Measurements from ENCODE around the gene IBA57. TPM values are rescaled to one million over a fixed set of nuclear protein-coding genes. Genes with fewer than 3 reads are reported as not detected.
A peak's percentile ranks its signal among the peaks of the same experiment; 100 is the strongest.

The IBA57 gene
- total RNA-seq, 4 donors from 2014 or later = 3.7 to 11.8 (median 6.6) TPM

DNA sequence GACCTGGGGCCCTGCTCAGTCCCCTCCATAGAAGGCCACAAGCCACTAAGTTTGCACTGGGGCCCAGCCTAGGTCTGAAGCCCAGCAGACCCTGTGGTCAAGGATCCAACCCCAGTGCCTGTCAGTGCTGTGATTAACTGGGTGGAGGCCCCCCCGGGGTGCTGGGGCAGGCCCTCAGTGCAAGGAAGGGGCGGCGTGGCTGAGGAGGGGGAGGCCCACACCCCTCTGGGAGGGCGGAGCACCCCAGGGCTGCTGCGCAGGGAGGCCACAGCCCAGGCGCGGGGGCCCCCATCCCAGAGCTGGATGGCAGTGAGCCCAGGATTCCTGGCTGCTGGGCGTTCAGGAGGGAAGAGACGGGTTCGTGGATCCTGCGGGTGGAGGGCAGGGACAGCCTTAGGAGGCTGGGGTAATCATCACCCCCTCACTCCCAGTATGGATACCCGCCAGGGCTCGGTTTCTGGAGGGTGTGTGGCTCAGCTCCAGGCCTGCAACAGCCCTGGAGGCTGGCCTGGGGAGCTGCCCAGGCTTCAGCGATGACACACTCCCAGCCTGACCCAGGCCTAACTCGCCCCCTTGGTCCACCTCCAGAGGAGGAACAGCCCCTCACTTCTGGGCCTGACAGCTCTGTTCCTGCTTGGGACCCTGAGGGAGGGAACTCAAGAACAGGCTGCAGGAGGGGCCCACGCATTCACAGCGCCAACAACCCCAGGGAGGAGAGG, 15.0 kb upstream of the IBA57 start:
- peak overlapping the region; percentile 44 to 57 (median 49) for H3K4me3 ChIP-seq
- no peaks in the 10 kb centered on the region for H3K27me3 ChIP-seq
- no peak for DNase-seq (ENCODE audit: extremely low spot score)
- TF ChIP-seq EP300 (IDR thresholded peaks at IDR 0.05) (no peak), POLR2AphosphoS5 (IDR thresholded peaks at IDR 0.05) (peak; percentile 41 to 47), POLR2A (IDR thresholded peaks at IDR 0.05; ENCODE audit: low read depth) (no peak)
- TF ChIP-seq, protein P1, sequence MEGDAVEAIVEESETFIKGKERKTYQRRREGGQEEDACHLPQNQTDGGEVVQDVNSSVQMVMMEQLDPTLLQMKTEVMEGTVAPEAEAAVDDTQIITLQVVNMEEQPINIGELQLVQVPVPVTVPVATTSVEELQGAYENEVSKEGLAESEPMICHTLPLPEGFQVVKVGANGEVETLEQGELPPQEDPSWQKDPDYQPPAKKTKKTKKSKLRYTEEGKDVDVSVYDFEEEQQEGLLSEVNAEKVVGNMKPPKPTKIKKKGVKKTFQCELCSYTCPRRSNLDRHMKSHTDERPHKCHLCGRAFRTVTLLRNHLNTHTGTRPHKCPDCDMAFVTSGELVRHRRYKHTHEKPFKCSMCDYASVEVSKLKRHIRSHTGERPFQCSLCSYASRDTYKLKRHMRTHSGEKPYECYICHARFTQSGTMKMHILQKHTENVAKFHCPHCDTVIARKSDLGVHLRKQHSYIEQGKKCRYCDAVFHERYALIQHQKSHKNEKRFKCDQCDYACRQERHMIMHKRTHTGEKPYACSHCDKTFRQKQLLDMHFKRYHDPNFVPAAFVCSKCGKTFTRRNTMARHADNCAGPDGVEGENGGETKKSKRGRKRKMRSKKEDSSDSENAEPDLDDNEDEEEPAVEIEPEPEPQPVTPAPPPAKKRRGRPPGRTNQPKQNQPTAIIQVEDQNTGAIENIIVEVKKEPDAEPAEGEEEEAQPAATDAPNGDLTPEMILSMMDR (IDR thresholded peaks at IDR 0.05) = no peak
- intact Hi-C loops (cut with DNase I) = no loop called here
- H3K27ac ChIP-seq (replicated peaks in 1 of 4) = peak overlapping the region; percentile 85 to 95 (median 90)
- 25% methylated on average over 17 of the region's 17 CpGs for WGBS
- peaks cover 48 to 72% (median 64%) of the 10 kb centered on the region in 4 donors for H3K4me1 ChIP-seq
- peaks cover 7 to 41% (median 37%) of the 10 kb centered on the region in 4 donors for H3K36me3 ChIP-seq
- no peaks in the 10 kb centered on the region for H3K9me3 ChIP-seq

DNA sequence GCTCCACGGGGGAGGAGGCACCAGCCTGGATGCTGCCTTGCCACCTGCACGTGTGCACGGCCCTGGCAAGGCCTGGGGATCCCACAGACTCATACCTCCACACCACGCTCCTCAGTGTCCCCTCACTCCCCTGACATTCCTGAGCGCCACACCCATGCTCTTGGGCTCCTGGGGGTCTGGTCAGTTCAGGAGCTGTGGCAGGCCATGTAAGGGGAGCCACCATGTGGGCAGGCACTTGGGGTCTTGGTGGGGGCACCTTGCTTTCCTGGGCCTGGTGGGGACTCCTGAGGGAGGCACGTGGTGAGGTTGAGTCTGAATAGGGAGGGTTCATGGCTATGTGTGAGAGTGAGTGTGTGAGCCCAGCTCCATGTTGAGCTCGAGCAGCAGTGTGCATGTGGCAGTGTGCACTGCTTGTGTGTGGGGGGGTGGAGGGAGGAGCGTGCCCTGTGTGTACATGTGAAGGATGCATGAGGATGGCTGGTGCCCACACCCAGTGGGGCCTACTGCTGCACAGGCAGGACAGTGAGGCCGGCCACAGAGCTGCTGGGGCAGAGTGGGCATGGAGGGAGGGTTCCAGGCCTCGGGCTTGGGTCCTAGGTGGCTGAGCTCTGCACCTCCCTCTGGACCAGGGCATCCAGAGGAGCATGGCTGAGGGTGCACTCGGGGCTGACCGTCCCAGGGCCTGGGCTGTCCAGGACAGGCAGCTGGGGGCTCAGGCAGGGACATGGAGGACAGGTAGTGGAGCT, 14.3 kb upstream of the IBA57 start:
- WGBS = 62% methylated on average over 11 of the region's 12 CpGs
- no peak for TF ChIP-seq POLR2A (IDR thresholded peaks at IDR 0.05; ENCODE audit: low read depth)
- TF ChIP-seq, protein P1 (IDR thresholded peaks at IDR 0.05) = no peak
- TF ChIP-seq POLR2AphosphoS5 (IDR thresholded peaks at IDR 0.05) = no peak
- TF ChIP-seq EP300 (IDR thresholded peaks at IDR 0.05) = no peak
- intact Hi-C loops (cut with DNase I) = no loop called here
- Histone ChIP-seq H3K4me1 (peaks cover 46 to 66% (median 61%) of the 10 kb centered on the region in 4 donors), H3K36me3 (peaks cover 2 to 33% (median 29%) of the 10 kb centered on the region in 4 donors), H3K9me3 (no peaks in the 10 kb centered on the region), H3K27me3 (no peaks in the 10 kb centered on the region), H3K27ac (replicated peaks in 1 of 4) (peak overlapping the region; percentile 85 to 95 (median 90)), H3K4me3 (peak overlapping the region; percentile 44 to 57 (median 49))
- no peak for DNase-seq (ENCODE audit: extremely low spot score)

DNA sequence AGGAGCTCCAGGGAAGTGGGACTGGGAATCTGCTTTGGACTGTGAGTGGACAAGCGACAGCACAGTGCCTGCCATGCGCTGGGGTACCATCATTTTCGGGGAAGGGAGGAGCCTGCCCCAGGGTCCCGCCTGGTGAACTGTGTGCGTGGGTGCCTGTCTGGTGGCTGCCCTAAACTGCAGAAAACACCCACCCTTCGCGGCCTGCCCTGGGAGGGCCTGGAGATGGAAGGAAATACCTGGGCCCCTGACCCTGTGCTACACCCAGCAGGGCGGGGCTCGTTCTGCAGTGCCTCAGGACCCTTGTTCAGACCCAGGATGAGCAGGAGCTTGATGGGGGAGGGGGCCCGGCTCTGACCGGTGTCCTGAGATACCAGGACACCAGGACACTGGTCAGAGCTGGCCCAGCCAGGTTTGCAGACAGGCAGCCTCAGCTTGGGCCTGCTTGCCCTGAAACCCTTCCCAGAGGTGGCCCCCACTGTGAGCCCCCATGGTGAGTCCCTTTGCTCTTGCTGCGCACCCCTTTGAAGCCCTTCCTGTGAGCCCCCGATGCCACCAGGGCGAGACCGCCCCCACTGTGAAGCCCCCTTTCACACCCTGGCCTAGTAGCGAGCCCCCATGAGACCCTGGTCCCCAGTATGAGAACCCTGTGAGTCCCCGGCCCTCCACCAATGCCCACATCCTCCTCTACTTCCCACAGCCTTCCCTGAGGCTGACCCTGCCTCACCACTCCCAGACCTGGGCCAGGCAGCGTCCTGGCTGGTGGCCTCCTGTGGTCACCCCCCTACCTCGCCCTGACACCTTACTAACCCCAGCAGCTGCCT, 13.3 kb upstream of the IBA57 start:
- no peak for DNase-seq (ENCODE audit: extremely low spot score)
- H3K9me3 ChIP-seq = no peaks in the 10 kb centered on the region
- peaks cover 46 to 67% (median 57%) of the 10 kb centered on the region in 4 donors for H3K4me1 ChIP-seq
- no peaks in the 10 kb centered on the region for H3K27me3 ChIP-seq
- no peak overlapping the region for H3K4me3 ChIP-seq
- no peak for TF ChIP-seq EP300 (IDR thresholded peaks at IDR 0.05)
- peaks cover 0 to 24% (median 20%) of the 10 kb centered on the region in 4 donors for H3K36me3 ChIP-seq
- H3K27ac ChIP-seq (replicated peaks in 1 of 4) = peak overlapping the region; percentile 50 to 95 (median 90)
- WGBS = 91% methylated on average over 12 of the region's 19 CpGs
- intact Hi-C loops (cut with DNase I) = no loop called here

DNA sequence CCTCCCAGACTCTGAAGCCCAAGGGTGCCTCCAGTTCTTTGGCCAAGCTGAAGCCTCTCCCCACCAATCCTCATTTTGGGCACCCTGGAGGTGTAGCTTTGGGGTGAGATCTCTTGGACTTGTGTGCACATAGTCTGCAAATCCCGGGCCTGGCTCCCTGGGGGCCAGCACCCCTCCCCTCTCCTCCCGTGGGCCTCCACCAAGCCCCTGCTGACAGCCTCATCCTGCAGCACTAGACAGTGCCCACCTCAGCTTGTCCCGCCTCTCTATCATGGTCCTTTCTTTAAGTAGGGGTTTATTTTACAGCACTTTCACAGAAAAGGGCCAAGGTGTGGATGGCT, 12.7 kb upstream of the IBA57 start:
- Histone ChIP-seq H3K9me3 (no peaks in the 10 kb centered on the region), H3K4me3 (no peak overlapping the region), H3K27me3 (no peaks in the 10 kb centered on the region), H3K27ac (replicated peaks in 1 of 4) (peak overlapping the region in 2 of 4 donors; percentile 92 to 95), H3K36me3 (peaks cover 0 to 18% (median 14%) of the 10 kb centered on the region in 4 donors), H3K4me1 (peaks cover 41 to 68% (median 53%) of the 10 kb centered on the region in 4 donors)
- 82% methylated on average over 2 of the region's 3 CpGs for WGBS
- TF ChIP-seq EP300 (IDR thresholded peaks at IDR 0.05) (no peak), POLR2AphosphoS5 (IDR thresholded peaks at IDR 0.05) (no peak), POLR2A (IDR thresholded peaks at IDR 0.05; ENCODE audit: low read depth) (no peak)
- TF ChIP-seq, protein P1 (IDR thresholded peaks at IDR 0.05) = no peak
- intact Hi-C loops (cut with DNase I) = no loop called here
- no peak for DNase-seq (ENCODE audit: extremely low spot score)

All from esophagus muscularis mucosa (tissue), 4 donors.